GM10266 (cell line): Measurements from ENCODE around the gene IGSF3.
"Not testable (repeated sequence)": the region's sequence is repeated elsewhere in the genome, so short reads cannot be mapped to it uniquely, and the experiment has no call there.

Experiments used
- DNase-seq: peaks from one replicate; pipeline ENCODE4 v3.0.0; 2012; ENCODE audit errors: extremely low spot score
- TF ChIP-seq, protein P1 (sequence below): IDR thresholded peaks from 2 replicates; pipeline ENCODE4 v1.5.1; 2012; ENCODE audit warnings: mild to moderate bottlenecking, low read depth; ENCODE audit not compliant: control insufficient read depth, insufficient read depth; ENCODE audit errors: missing control alignments

Gene IGSF3

GRCh38 chr1:116591006-116591950 is 76.3 kb downstream of the IGSF3 start:
- DNase-seq, result not testable (repeated sequence)

GRCh38 chr1:116590359-116591005 is 77.1 kb downstream of the IGSF3 start:
- not testable (repeated sequence) for DNase-seq

DNA sequence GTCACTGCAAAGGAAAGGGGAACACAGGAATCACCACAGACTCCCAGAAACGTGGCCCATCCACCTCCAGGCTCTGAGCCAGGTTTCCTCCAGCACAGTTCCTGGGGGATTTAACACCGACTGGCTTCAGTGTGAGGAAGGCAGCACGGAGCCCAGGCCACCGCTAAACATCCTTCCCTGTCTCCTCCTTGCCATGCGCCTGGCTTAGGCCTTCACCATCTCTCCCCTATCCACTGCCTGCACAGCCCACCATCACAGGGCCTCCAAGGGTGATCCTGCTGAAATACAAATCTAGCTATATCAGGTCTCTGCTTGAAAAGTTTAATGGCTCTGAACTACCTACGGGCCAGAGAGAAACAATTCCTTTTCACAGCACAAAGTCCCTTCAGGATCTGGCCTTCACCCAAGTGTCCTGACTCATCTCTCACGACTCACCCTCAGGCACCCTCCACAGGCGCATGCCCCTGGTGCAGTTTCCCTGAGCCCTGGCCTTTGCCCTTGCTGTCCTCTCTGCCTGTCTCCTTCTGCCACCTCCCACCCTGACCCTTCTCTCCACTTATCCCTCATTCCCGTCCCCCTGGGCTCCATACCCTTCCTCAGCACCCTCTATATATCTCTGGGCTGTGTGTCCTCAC is 78.3 kb downstream of the IGSF3 start:
- DNase-seq, result not testable (repeated sequence)

DNA sequence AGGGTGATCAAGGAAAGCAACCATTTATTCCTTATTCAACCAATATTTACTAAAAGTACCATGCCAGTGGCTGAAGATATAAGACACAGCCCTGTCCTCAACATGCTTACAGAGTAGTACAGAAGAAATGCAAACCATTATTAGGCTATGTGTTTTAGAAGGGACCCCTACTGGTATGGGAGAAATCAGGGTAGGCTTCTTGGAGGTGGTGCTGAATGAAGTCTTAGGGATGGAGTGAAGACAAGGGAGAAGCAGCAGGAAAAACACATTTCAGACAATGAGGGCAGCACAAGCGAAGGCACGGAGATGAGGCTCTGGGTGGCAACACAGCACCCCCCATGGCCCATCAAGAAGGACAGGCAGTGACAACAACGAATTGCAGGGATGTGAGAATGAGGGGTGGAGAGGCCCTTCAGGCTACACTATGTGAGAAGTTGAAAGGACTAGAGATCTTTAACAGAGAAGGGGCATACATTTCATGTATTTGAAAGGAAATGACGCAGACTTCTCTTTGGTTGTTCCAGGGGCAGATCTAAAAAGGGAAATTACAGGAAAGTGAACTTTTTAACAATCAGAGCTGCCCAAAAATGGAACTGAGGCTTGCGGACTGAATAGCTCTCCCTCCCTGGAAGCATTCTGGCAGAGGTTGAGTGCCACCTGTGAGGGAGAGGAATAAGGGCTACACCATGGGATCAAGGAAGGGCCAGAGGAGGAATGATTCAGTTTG is 79.9 kb downstream of the IGSF3 start:
- TF ChIP-seq, protein P1, sequence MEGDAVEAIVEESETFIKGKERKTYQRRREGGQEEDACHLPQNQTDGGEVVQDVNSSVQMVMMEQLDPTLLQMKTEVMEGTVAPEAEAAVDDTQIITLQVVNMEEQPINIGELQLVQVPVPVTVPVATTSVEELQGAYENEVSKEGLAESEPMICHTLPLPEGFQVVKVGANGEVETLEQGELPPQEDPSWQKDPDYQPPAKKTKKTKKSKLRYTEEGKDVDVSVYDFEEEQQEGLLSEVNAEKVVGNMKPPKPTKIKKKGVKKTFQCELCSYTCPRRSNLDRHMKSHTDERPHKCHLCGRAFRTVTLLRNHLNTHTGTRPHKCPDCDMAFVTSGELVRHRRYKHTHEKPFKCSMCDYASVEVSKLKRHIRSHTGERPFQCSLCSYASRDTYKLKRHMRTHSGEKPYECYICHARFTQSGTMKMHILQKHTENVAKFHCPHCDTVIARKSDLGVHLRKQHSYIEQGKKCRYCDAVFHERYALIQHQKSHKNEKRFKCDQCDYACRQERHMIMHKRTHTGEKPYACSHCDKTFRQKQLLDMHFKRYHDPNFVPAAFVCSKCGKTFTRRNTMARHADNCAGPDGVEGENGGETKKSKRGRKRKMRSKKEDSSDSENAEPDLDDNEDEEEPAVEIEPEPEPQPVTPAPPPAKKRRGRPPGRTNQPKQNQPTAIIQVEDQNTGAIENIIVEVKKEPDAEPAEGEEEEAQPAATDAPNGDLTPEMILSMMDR, result no peak
- DNase-seq, result no peak

DNA sequence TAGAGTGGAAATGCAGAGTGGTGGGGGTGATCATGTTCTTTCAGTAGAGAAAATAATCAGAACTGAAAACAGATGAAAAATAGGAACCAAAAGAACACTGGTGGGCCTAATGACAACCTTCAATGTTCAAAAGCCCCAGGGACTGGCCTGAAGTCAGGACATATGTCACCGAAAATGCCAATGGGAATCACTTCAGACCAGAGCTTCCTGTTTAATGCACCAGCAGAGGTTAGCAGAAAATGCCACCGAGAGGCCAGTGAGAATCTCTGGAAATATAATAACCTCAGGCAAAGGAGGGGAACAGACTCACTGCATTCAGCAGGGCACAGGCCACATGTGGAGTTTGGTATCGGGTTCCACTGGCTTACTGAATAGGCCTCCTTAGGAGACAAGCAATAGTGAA is 80.8 kb downstream of the IGSF3 start:
- DNase-seq, result no peak
- TF ChIP-seq, protein P1, result no peak

GRCh38 chr1:116585886-116586285 is 81.6 kb downstream of the IGSF3 start:
- DNase-seq, result no peak
- TF ChIP-seq, protein P1, result no peak

DNA sequence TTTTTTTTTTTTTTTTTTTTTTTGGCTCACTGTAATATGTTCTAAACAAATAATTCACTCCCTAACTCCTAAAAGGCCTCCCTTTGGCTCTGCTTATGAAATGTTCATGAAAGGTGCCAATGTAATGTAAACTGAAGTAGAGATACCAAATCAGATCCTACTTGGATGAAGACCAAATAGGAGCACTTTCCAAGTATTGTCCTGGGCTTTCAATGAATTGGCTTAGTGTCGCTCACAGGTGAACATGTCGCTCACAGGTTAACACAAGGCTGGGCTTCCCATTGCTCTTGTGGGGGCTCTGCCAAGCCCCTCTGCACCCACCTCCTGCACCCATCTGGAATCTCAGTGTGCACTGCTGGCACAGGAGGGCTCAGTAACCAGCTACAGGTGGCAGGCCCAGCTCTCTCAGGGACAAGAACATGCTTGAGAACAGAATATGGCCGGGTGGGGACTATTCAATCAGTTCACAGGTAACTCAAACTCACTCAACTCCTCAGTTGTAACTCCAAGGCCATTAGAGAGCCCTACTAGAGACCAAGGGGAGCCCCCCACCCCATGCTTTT is 86.1 kb downstream of the IGSF3 start:
- TF ChIP-seq, protein P1, result no peak
- no peak for DNase-seq
